HepG2 (cell line): Measurements from ENCODE around the gene CDK2AP2. TPM values are rescaled to one million over a fixed set of nuclear protein-coding genes. Genes with fewer than 3 reads are reported as not detected.

Experiments
- AHR ChIP-seq: IDR thresholded peaks from 2 replicates; pipeline ENCODE4 v1.6.1; 2018; ENCODE audit warnings: missing genetic modification reagents, missing compliant biosample characterization
- ATF1 ChIP-seq: IDR thresholded peaks from 2 replicates; pipeline ENCODE4 v1.6.1; 2016; ENCODE audit warnings: mild to moderate bottlenecking, control low read depth
- ATF7 ChIP-seq, 2 experiments: fragments of 450-650 bp in 1 of 2; sonication (generic) in 1 of 2; formaldehyde crosslinking in 1 of 2; IDR thresholded peaks; 2 replicates each; pipeline versions ENCODE4 v1.4.0 to v1.6.1; 2016 to 2020; ENCODE audit warnings: antibody characterized with exemption in 1 of 2, mild to moderate bottlenecking in 1 of 2, missing genetic modification reagents in 1 of 2
- CBX1 ChIP-seq: IDR thresholded peaks from one replicate; pipeline ENCODE4 v1.6.1; 2016; ENCODE audit warnings: antibody characterized with exemption, low read depth
- CCDC6 ChIP-seq: sonication (generic); formaldehyde crosslinking; IDR thresholded peaks from 2 replicates; pipeline ENCODE4 v1.8.1; 2022; ENCODE audit warnings: mild to moderate bottlenecking, missing genetic modification reagents, moderate library complexity
- CENPT ChIP-seq: sonication (generic); formaldehyde crosslinking; IDR thresholded peaks from 2 replicates; pipeline ENCODE4 v1.8.0; 2022; ENCODE audit warnings: low read depth, mild to moderate bottlenecking, moderate library complexity, missing genetic modification reagents
- DNMT1 ChIP-seq: sonication (generic); formaldehyde crosslinking; IDR thresholded peaks from 2 replicates; pipeline ENCODE4 v1.5.1; 2020; ENCODE audit warnings: mild to moderate bottlenecking, missing genetic modification reagents
- ESRRA ChIP-seq: sonication (generic); formaldehyde crosslinking; IDR thresholded peaks from 2 replicates; pipeline ENCODE4 v1.5.1; 2020; ENCODE audit warnings: mild to moderate bottlenecking, low read depth, missing genetic modification reagents
- FOXK2 ChIP-seq: fragments of 450-650 bp; IDR thresholded peaks from 2 replicates; pipeline ENCODE4 v1.6.1; 2016
- GFI1 ChIP-seq: sonication (generic); formaldehyde crosslinking; IDR thresholded peaks from 2 replicates; pipeline ENCODE4 v1.5.0; 2020; ENCODE audit warnings: missing genetic modification reagents, mild to moderate bottlenecking, borderline replicate concordance
- HOXA5 ChIP-seq: sonication (generic); formaldehyde crosslinking; IDR thresholded peaks from 2 replicates; pipeline ENCODE4 v1.4.0; 2020; ENCODE audit warnings: missing genetic modification reagents
- KMT2A ChIP-seq: sonication (generic); formaldehyde crosslinking; IDR thresholded peaks from 2 replicates; pipeline ENCODE4 v1.4.0; 2020; ENCODE audit warnings: missing genetic modification reagents
- NFKB2 ChIP-seq: sonication (generic); formaldehyde crosslinking; IDR thresholded peaks from 2 replicates; pipeline ENCODE4 v1.4.0; 2020; ENCODE audit warnings: missing genetic modification reagents, borderline replicate concordance
- PRMT3 ChIP-seq: sonication (generic); formaldehyde crosslinking; IDR thresholded peaks from 2 replicates; pipeline ENCODE4 v1.8.1; 2022; ENCODE audit warnings: low read depth, mild to moderate bottlenecking, moderate library complexity, missing genetic modification reagents, borderline replicate concordance
- RNF2 ChIP-seq: fragments of 450-650 bp; conservative IDR thresholded peaks from 2 replicates; pipeline ENCODE4 v1.6.1; 2016; ENCODE audit warnings: low read depth
- SMYD3 ChIP-seq: sonication (generic); formaldehyde crosslinking; IDR thresholded peaks from 2 replicates; pipeline ENCODE4 v1.8.1; 2023; ENCODE audit warnings: mild to moderate bottlenecking, missing genetic modification reagents
- SP5 ChIP-seq: IDR thresholded peaks from 2 replicates; pipeline ENCODE4 v1.6.1; 2016; ENCODE audit warnings: low read depth, borderline replicate concordance
- TAF1 ChIP-seq: sonication (generic); formaldehyde crosslinking; IDR thresholded peaks from 2 replicates; pipeline ENCODE4 v1.4.0; 2020; ENCODE audit warnings: missing genetic modification reagents
- ZKSCAN1 ChIP-seq: fragments of 150-350 bp; IDR thresholded peaks from 2 replicates; pipeline ENCODE4 v1.6.1; 2014; ENCODE audit warnings: low read length
- ZNF296 ChIP-seq: sonication (generic); formaldehyde crosslinking; conservative IDR thresholded peaks from 2 replicates; pipeline ENCODE4 v1.5.0; 2020; ENCODE audit warnings: mild to moderate bottlenecking, missing genetic modification reagents
- ZNF326 ChIP-seq: sonication (generic); formaldehyde crosslinking; IDR thresholded peaks from 2 replicates; pipeline ENCODE4 v1.4.0; 2020; ENCODE audit warnings: missing genetic modification reagents, borderline replicate concordance
- ZNF558 ChIP-seq: sonication (generic); formaldehyde crosslinking; IDR thresholded peaks from 2 replicates; pipeline ENCODE4 v1.9.0; 2022; ENCODE audit warnings: mild to moderate bottlenecking, missing genetic modification reagents, borderline replicate concordance
- ZNF567 ChIP-seq: sonication (generic); formaldehyde crosslinking; IDR thresholded peaks from 2 replicates; pipeline ENCODE4 v1.8.1; 2023; ENCODE audit warnings: mild to moderate bottlenecking, missing genetic modification reagents, borderline replicate concordance
- ZNF790 ChIP-seq: sonication (generic); formaldehyde crosslinking; IDR thresholded peaks from 2 replicates; pipeline ENCODE4 v1.8.0; 2022; ENCODE audit warnings: missing genetic modification reagents, mild to moderate bottlenecking, borderline replicate concordance
- ZSCAN22 ChIP-seq: sonication (generic); formaldehyde crosslinking; IDR thresholded peaks from 2 replicates; pipeline ENCODE4 v1.4.0; 2020; ENCODE audit warnings: mild to moderate bottlenecking, missing genetic modification reagents
- polyA plus RNA-seq, 8 experiments: library from polyadenylated mRNA; depleted of rRNA in 3 of 8; stranded (reverse) in 7 of 8; unstranded in 1 of 8; fragments of >200 nt; fragmentation: Illumina TruSeq in 4 of 8; extraction: Trizol in 4 of 8; gene quantifications; 2 replicates each; pipeline versions ENCODE4 v1.2.1 to v1.2.3, GENCODE V29; 2011 to 2016; ENCODE audit warnings: low read depth in 4 of 8, missing spikeins in 1 of 8, mixed read lengths in 1 of 8; ENCODE audit not compliant: insufficient read depth in 1 of 8
- total RNA-seq, 5 experiments: library from RNA; depleted of rRNA; stranded (reverse); fragments of >200 nt; fragmentation: Illumina TruSeq; extraction: Trizol; gene quantifications; 2 replicates each; pipeline ENCODE4 v1.2.3, GENCODE V29; 2016; ENCODE audit warnings: low read depth in 1 of 5
- TF ChIP-seq, protein P1 (sequence below): IDR thresholded peaks from 2 replicates; pipeline ENCODE4 v1.6.1; 2016; ENCODE audit warnings: mild to moderate bottlenecking
- TF ChIP-seq, protein P2 (sequence below): sonication (generic); formaldehyde crosslinking; IDR thresholded peaks from 2 replicates; pipeline ENCODE4 v1.4.0; 2020; ENCODE audit warnings: mild to moderate bottlenecking, missing genetic modification reagents
- TF ChIP-seq, protein P3 (sequence below): sonication (generic); formaldehyde crosslinking; IDR thresholded peaks from 2 replicates; pipeline ENCODE4 v1.4.0; 2020; ENCODE audit warnings: missing genetic modification reagents, borderline replicate concordance

CDK2AP2 gene
- total and polyA plus RNA-seq, 2 of the 13 experiments (the other 11 are each of a cell fraction or from before 2014, with no cell fraction given) = 15.0 to 23.2 TPM

DNA sequence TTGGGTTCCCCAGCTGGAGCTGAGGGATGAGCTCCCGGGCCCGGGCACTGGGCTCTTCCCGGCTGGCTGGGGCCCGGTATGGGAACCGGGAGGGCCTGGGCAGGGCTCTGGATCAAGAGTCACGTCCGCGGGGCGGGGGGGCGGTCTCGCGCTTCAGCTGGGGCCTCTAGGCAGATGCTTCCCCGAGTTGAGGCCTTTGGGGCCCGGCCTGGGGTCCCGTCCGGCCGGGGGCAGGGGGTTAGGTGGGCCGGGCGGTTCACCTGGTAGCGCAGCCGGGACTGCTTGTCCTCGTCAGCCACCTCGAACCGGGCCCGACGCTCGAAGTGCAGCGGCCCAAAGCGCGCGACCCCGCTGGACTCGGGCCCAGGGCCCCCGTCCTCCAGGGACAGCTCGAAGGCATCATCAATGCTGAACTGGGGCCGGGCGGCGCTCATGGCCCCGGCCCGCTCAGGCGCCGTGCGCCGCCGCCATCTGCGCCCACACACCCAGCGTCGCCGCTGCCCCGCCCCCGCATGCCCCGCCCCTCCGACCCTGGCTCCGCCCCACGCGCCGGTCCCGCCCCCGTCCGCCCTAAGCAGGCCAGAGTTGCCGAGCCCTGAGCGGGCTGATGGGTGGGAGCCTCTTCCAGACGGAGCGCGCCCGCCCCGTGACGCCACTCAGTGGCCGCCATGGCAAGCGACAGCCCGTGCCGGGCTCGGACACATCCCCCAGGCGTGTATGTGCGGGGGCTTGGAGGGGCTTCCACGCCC, 39.0 kb downstream of the CDK2AP2 start, which contains the start of gene TMEM134 (continued):
- TF ChIP-seq ZNF558 (no peak), ESRRA (CRISPR knock-in tag) (no peak; the same call in 1 of the 2 replicates), FOXK2 (no peak), CBX1 (peak; percentile 57), SP5 (CRISPR knock-in tag) (peak; percentile 90), SMYD3 (CRISPR knock-in tag) (no peak), ZNF567 (CRISPR knock-in tag) (no peak), RNF2 (no peak), ATF1 (CRISPR knock-in tag) (no peak), ATF7 (IDR thresholded peaks at IDR 0.05) (no peak), ATF7 (CRISPR knock-in tag; IDR thresholded peaks at IDR 0.05) (0 out of 2 replicates have a peak, but pooled peaks have one; percentile 14), ZNF326 (no peak), KMT2A (peak; percentile 19; the same call in 1 of the 2 replicates), ZKSCAN1 (no peak), NFKB2 (CRISPR knock-in tag) (peak; percentile 67; the same call in 1 of the 2 replicates), HOXA5 (CRISPR knock-in tag) (no peak), CENPT (CRISPR knock-in tag) (no peak), DNMT1 (0 out of 2 replicates have a peak, but pooled peaks have one; percentile 31), PRMT3 (CRISPR knock-in tag) (no peak), CCDC6 (CRISPR knock-in tag) (peak; percentile 59; the same call in 1 of the 2 replicates), GFI1 (CRISPR knock-in tag) (no peak), ZSCAN22 (CRISPR knock-in tag) (no peak), TAF1 (peak; percentile 81), ZNF790 (no peak), AHR (peak; percentile 63; the same call in 1 of the 2 replicates), ZNF296 (CRISPR knock-in tag) (no peak)
- TF ChIP-seq, protein P1, sequence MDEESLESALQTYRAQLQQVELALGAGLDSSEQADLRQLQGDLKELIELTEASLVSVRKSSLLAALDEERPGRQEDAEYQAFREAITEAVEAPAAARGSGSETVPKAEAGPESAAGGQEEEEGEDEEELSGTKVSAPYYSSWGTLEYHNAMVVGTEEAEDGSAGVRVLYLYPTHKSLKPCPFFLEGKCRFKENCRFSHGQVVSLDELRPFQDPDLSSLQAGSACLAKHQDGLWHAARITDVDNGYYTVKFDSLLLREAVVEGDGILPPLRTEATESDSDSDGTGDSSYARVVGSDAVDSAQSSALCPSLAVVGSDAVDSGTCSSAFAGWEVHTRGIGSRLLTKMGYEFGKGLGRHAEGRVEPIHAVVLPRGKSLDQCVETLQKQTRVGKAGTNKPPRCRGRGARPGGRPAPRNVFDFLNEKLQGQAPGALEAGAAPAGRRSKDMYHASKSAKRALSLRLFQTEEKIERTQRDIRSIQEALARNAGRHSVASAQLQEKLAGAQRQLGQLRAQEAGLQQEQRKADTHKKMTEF (CRISPR knock-in tag) = peak; percentile 64; the same call in 1 of the 2 replicates
- TF ChIP-seq, protein P2, sequence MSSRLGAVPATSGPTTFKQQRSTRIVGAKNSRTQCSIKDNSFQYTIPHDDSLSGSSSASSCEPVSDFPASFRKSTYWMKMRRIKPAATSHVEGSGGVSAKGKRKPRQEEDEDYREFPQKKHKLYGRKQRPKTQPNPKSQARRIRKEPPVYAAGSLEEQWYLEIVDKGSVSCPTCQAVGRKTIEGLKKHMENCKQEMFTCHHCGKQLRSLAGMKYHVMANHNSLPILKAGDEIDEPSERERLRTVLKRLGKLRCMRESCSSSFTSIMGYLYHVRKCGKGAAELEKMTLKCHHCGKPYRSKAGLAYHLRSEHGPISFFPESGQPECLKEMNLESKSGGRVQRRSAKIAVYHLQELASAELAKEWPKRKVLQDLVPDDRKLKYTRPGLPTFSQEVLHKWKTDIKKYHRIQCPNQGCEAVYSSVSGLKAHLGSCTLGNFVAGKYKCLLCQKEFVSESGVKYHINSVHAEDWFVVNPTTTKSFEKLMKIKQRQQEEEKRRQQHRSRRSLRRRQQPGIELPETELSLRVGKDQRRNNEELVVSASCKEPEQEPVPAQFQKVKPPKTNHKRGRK (CRISPR knock-in tag) = no peak
- TF ChIP-seq, protein P3, sequence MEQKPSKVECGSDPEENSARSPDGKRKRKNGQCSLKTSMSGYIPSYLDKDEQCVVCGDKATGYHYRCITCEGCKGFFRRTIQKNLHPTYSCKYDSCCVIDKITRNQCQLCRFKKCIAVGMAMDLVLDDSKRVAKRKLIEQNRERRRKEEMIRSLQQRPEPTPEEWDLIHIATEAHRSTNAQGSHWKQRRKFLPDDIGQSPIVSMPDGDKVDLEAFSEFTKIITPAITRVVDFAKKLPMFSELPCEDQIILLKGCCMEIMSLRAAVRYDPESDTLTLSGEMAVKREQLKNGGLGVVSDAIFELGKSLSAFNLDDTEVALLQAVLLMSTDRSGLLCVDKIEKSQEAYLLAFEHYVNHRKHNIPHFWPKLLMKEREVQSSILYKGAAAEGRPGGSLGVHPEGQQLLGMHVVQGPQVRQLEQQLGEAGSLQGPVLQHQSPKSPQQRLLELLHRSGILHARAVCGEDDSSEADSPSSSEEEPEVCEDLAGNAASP (CRISPR knock-in tag) = no peak; the same call in 1 of the 2 replicates
